Astrocyte (in vitro differentiated cells and primary cell): ENCODE measurements around the gene KLF7. TPM values are rescaled to one million over a fixed set of nuclear protein-coding genes. Genes with fewer than 3 reads are reported as not detected.

Experiments used
- DNase-seq: peaks from one replicate; pipeline ENCODE4 v3.0.0-alpha.2; 2010; ENCODE audit warnings: low read depth
- FAIRE-seq: peaks from 2 replicates; lab custom pipeline; 2011; peaks lifted over from hg19 to GRCh38; lab: Jason Lieb, UNC
- H2AFZ ChIP-seq: 2 replicates; pipeline ENCODE4 v1.6.0; 2012; ENCODE audit warnings: low read depth, low read length, inconsistent platforms
- H3K27ac ChIP-seq: 2 replicates; pipeline ENCODE4 v1.5.1; 2011; ENCODE audit warnings: low read depth, low read length, inconsistent platforms
- H3K27me3 ChIP-seq: 2 replicates; pipeline ENCODE4 v1.6.0; 2011; ENCODE audit warnings: low read length, inconsistent platforms; ENCODE audit not compliant: insufficient read depth
- H3K36me3 ChIP-seq: 2 replicates; pipeline ENCODE4 v1.5.1; 2011; ENCODE audit warnings: low read length, inconsistent platforms; ENCODE audit not compliant: insufficient read depth
- H3K4me1 ChIP-seq: 2 replicates; pipeline ENCODE4 v1.5.1; 2011; ENCODE audit warnings: low read length, inconsistent platforms; ENCODE audit not compliant: insufficient read depth
- H3K4me2 ChIP-seq: 2 replicates; pipeline ENCODE4 v1.6.0; 2012; ENCODE audit warnings: low read length, inconsistent platforms
- H3K4me3 ChIP-seq: 2 replicates; pipeline ENCODE4 v1.5.1; 2011; ENCODE audit warnings: low read depth, mild to moderate bottlenecking, low read length, inconsistent platforms; ENCODE audit not compliant: insufficient read depth
- H3K79me2 ChIP-seq: 2 replicates; pipeline ENCODE4 v1.6.0; 2012; ENCODE audit warnings: mild to moderate bottlenecking, low read length, inconsistent platforms; ENCODE audit not compliant: insufficient read depth
- H3K9ac ChIP-seq: 2 replicates; pipeline ENCODE4 v1.6.0; 2012; ENCODE audit warnings: mild to moderate bottlenecking, low read length, inconsistent platforms
- H3K9me3 ChIP-seq: 2 replicates; pipeline ENCODE4 v1.5.1; 2012; ENCODE audit warnings: low read depth, mild to moderate bottlenecking, low read length, inconsistent platforms; ENCODE audit not compliant: insufficient read depth
- H4K20me1 ChIP-seq: 2 replicates; pipeline ENCODE4 v1.6.0; 2012; ENCODE audit warnings: low read length, inconsistent platforms; ENCODE audit not compliant: insufficient read depth
- H3K27ac Mint-ChIP-seq: one replicate; pipeline ENCODE4 v1.8.0; 2021; ENCODE audit warnings: mild to moderate bottlenecking, mixed read lengths; ENCODE audit not compliant: unreplicated experiment
- H3K27me3 Mint-ChIP-seq: one replicate; pipeline ENCODE4 v1.8.0; 2021; ENCODE audit warnings: low read depth, mixed read lengths; ENCODE audit not compliant: unreplicated experiment
- H3K36me3 Mint-ChIP-seq: one replicate; pipeline ENCODE4 v1.8.0; 2021; ENCODE audit warnings: low read depth, mixed read lengths; ENCODE audit not compliant: unreplicated experiment
- H3K4me1 Mint-ChIP-seq: one replicate; pipeline ENCODE4 v1.8.0; 2021; ENCODE audit warnings: low read depth, mixed read lengths; ENCODE audit not compliant: unreplicated experiment
- H3K4me3 Mint-ChIP-seq: one replicate; pipeline ENCODE4 v1.8.0; 2021; ENCODE audit warnings: mild to moderate bottlenecking, moderate library complexity, mixed read lengths; ENCODE audit not compliant: unreplicated experiment
- H3K9me3 Mint-ChIP-seq: one replicate; pipeline ENCODE4 v1.8.0; 2021; ENCODE audit warnings: mild to moderate bottlenecking, mixed read lengths; ENCODE audit not compliant: unreplicated experiment
- EZH2 ChIP-seq: IDR thresholded peaks from 2 replicates; pipeline ENCODE4 v1.6.1; 2012; ENCODE audit warnings: mild to moderate bottlenecking, low read length, inconsistent platforms; ENCODE audit not compliant: insufficient read depth
- total RNA-seq: library from RNA; stranded (reverse); gene quantifications from 2 replicates; pipeline ENCODE4 v1.2.1, GENCODE V29; 2021
- TF ChIP-seq, protein P1 (sequence below): IDR thresholded peaks from 2 replicates; pipeline ENCODE4 v1.5.1; 2011; ENCODE audit warnings: low read depth, mild to moderate bottlenecking, inconsistent platforms, low read length, moderate library complexity; ENCODE audit not compliant: insufficient read depth

Gene KLF7
- total RNA-seq, 1 donor from 2014 or later: 81.2 TPM

DNA sequence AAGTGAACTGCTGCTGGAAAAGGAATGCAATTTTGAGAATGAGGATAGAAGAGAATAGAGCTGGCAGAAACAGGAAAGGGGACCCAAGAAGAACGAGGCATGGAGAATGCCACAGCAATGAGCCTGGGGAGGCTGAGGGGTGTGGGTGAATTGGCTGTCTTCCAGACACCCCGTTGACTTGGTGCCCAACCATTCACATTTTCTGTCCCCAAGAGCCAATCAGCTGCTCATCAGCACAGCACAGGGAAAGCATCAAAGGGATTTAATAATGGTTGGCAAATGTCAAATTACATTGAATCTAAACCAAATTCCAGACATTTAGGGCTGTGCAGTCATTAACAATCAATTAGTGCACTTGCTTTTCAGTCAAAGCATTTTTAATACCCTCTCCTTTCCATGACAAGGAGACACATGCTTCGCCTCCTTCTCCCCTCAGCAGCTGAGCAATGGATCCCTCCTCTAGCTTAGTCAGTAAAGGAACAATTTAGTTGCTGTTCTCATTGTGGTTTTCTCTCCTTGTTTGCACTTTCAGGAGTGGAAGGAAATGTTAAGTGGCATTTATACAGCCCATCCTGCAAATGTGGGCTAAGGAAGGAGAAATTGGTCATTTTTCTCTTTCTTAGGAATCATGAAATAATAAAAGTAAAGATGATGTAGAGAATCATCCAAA lies 98.8 kb downstream of the KLF7 start:
- H3K36me3 Mint-ChIP-seq: peaks cover 2% of the 10 kb centered on the region
- H3K9me3 ChIP-seq: no peaks in the 10 kb centered on the region
- H3K79me2 ChIP-seq: no peaks in the 10 kb centered on the region
- no peak overlapping the region for H3K27ac ChIP-seq
- no peak for TF ChIP-seq EZH2
- TF ChIP-seq, protein P1, sequence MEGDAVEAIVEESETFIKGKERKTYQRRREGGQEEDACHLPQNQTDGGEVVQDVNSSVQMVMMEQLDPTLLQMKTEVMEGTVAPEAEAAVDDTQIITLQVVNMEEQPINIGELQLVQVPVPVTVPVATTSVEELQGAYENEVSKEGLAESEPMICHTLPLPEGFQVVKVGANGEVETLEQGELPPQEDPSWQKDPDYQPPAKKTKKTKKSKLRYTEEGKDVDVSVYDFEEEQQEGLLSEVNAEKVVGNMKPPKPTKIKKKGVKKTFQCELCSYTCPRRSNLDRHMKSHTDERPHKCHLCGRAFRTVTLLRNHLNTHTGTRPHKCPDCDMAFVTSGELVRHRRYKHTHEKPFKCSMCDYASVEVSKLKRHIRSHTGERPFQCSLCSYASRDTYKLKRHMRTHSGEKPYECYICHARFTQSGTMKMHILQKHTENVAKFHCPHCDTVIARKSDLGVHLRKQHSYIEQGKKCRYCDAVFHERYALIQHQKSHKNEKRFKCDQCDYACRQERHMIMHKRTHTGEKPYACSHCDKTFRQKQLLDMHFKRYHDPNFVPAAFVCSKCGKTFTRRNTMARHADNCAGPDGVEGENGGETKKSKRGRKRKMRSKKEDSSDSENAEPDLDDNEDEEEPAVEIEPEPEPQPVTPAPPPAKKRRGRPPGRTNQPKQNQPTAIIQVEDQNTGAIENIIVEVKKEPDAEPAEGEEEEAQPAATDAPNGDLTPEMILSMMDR: no peak
- H3K4me3 Mint-ChIP-seq: no peak overlapping the region
- no peak for FAIRE-seq
- H3K4me3 ChIP-seq: no peak overlapping the region
- no peak overlapping the region for H3K4me2 ChIP-seq
- no peaks in the 10 kb centered on the region for H3K9me3 Mint-ChIP-seq
- H3K27me3 ChIP-seq: no peaks in the 10 kb centered on the region
- peaks cover 14% of the 10 kb centered on the region for H3K4me1 Mint-ChIP-seq
- H3K36me3 ChIP-seq: no peaks in the 10 kb centered on the region
- no peak overlapping the region for H3K9ac ChIP-seq
- H3K27me3 Mint-ChIP-seq: no peaks in the 10 kb centered on the region
- DNase-seq: no peak
- no peaks in the 10 kb centered on the region for H3K4me1 ChIP-seq
- no peak overlapping the region for H2AFZ ChIP-seq
- no peaks in the 10 kb centered on the region for H4K20me1 ChIP-seq
- H3K27ac Mint-ChIP-seq: no peak overlapping the region

DNA sequence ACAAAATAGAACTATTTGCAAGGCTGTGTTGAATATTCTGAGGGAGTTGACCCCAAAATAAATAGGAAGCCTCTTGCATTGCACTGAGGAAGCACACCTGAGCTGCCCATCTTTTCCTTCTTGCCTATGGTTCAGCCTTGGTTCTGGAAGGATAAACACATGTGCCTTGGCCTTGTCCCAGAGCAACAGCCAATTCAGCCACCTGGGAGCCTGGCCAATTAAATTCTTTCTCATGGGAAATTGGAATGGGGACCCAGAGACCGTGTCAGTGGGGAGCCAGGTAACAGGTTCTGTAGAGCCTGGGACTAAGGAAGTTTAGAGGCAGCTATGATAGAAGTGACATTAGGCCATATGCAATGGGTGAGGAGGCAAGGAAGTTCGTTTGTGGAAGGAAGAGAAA lies 99.6 kb downstream of the KLF7 start:
- no peaks in the 10 kb centered on the region for H3K36me3 ChIP-seq
- no peak overlapping the region for H2AFZ ChIP-seq
- peaks cover 14% of the 10 kb centered on the region for H3K4me1 Mint-ChIP-seq
- no peak overlapping the region for H3K27ac ChIP-seq
- no peaks in the 10 kb centered on the region for H3K4me1 ChIP-seq
- no peaks in the 10 kb centered on the region for H3K9me3 ChIP-seq
- FAIRE-seq: no peak
- no peak for DNase-seq
- no peak overlapping the region for H3K27ac Mint-ChIP-seq
- no peak overlapping the region for H3K4me3 ChIP-seq
- no peak overlapping the region for H3K9ac ChIP-seq
- no peak overlapping the region for H3K4me2 ChIP-seq
- no peaks in the 10 kb centered on the region for H3K27me3 ChIP-seq
- TF ChIP-seq EZH2: no peak
- TF ChIP-seq, protein P1: no peak
- peaks cover 2% of the 10 kb centered on the region for H3K36me3 Mint-ChIP-seq
- H4K20me1 ChIP-seq: no peaks in the 10 kb centered on the region
- H3K27me3 Mint-ChIP-seq: peaks cover 5% of the 10 kb centered on the region
- no peak overlapping the region for H3K4me3 Mint-ChIP-seq
- no peaks in the 10 kb centered on the region for H3K9me3 Mint-ChIP-seq
- H3K79me2 ChIP-seq: no peaks in the 10 kb centered on the region

DNA sequence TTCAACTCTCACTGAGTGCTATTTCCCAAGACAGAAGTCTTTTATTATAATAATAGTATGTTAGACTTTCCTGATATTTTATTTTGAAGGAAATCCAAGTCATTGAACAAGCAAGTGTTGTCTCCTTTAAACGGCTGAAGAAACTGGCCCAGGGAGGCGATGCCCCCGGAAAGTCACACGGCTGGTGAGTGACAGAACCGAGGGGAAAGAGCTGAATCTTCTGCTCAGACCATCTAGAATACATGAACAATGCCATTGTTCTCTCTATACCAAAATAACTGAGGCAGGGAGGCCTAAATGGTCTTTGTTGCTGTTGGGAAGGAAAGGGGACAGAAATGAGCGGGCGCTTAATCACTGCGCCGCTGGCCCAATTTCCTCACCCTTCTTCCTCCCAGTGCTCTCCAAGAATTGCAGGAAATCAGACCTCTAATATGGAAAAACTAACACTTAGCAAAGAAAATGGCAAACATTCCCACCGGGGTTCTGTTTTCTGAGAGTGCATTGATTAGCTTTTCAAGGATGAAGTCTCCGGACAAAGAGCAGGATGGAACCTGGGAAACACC lies 101.5 kb downstream of the KLF7 start:
- Histone ChIP-seq H3K79me2 (no peaks in the 10 kb centered on the region), H2AFZ (no peak overlapping the region), H3K4me3 (no peak overlapping the region), H4K20me1 (no peaks in the 10 kb centered on the region), H3K27ac (no peak overlapping the region), H3K4me2 (no peak overlapping the region), H3K4me1 (no peaks in the 10 kb centered on the region), H3K9me3 (no peaks in the 10 kb centered on the region), H3K36me3 (no peaks in the 10 kb centered on the region), H3K9ac (no peak overlapping the region), H3K27me3 (no peaks in the 10 kb centered on the region)
- H3K36me3 Mint-ChIP-seq: peaks cover 2% of the 10 kb centered on the region
- FAIRE-seq (no peak), DNase-seq (no peak)
- TF ChIP-seq EZH2: no peak
- H3K27me3 Mint-ChIP-seq: peaks cover 7% of the 10 kb centered on the region
- H3K9me3 Mint-ChIP-seq: no peaks in the 10 kb centered on the region
- no peak overlapping the region for H3K27ac Mint-ChIP-seq
- H3K4me3 Mint-ChIP-seq: no peak overlapping the region
- peaks cover 14% of the 10 kb centered on the region for H3K4me1 Mint-ChIP-seq
